Measurements from ENCODE around the gene PPID.

PPID gene

DNA sequence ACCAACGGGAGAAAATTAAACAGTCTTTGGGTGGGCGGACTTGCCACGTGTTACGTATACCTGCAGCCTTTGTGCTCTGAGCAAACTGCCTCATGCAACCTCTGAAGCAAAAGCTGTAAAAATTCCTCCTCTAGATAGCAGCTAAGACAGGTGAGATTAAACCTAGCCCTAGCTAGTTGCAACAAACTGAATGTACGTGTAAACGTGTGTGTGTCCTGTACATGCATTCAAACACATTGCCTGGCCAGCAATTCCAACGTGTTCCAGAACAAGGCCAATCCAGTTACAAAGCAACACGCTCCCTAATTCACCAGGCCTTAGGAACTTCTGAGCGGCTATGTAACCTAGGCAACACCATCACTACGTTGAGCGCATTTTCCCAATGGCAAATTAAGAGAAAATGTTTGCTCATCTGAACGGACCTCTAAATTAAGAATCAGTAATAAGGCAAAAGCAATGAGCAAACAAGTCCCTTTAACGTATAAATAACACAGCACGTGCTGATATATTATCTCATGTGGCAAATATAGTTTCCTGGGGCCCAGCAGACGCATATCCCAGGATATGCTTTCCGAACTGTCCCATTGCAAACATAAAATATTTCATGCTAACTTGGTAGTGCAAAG lies 792 bp downstream of the PPID start:
- Histone ChIP-seq H3K27ac (ENCODE audit: low read length) (peak overlapping the region; percentile 78; the same call in 1 of the 2 replicates), H3K4me1 (ENCODE audit: low read length) (peaks cover 7% of the 10 kb centered on the region), H3F3A (ENCODE audit: insufficient read depth, low read length) (peaks cover 7% of the 10 kb centered on the region), H3K9me3 (replicated peaks; ENCODE audit: insufficient read depth, low read length) (no peaks in the 10 kb centered on the region), H3K36me3 (replicated peaks; ENCODE audit: insufficient read depth, low read length) (peaks cover 12% of the 10 kb centered on the region; the same call in 1 of the 2 replicates), H3K4me2 (ENCODE audit: low read depth, low read length) (peak overlapping the region; percentile 98), H2AFZ (ENCODE audit: low read length) (peak overlapping the region; percentile 92), H3K79me2 (ENCODE audit: low read length) (peaks cover 32% of the 10 kb centered on the region), H3K27me3 (replicated peaks; ENCODE audit: insufficient read depth, low read length) (no peaks in the 10 kb centered on the region), H4K20me1 (ENCODE audit: insufficient read depth, low read length) (no peaks in the 10 kb centered on the region), H3K4me3 (ENCODE audit: low read length) (peak overlapping the region; percentile 92), H3K9me2 (replicated peaks; ENCODE audit: insufficient read depth, low read length) (no peaks in the 10 kb centered on the region), H3K9ac (ENCODE audit: low read length) (peak overlapping the region; percentile 88)
- TF ChIP-seq, protein P1, sequence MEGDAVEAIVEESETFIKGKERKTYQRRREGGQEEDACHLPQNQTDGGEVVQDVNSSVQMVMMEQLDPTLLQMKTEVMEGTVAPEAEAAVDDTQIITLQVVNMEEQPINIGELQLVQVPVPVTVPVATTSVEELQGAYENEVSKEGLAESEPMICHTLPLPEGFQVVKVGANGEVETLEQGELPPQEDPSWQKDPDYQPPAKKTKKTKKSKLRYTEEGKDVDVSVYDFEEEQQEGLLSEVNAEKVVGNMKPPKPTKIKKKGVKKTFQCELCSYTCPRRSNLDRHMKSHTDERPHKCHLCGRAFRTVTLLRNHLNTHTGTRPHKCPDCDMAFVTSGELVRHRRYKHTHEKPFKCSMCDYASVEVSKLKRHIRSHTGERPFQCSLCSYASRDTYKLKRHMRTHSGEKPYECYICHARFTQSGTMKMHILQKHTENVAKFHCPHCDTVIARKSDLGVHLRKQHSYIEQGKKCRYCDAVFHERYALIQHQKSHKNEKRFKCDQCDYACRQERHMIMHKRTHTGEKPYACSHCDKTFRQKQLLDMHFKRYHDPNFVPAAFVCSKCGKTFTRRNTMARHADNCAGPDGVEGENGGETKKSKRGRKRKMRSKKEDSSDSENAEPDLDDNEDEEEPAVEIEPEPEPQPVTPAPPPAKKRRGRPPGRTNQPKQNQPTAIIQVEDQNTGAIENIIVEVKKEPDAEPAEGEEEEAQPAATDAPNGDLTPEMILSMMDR (IDR thresholded peaks at IDR 0.05; ENCODE audit: low read length): no peak
- TF ChIP-seq EZH2 (optimal IDR thresholded peaks at IDR 0.05; ENCODE audit: low read depth, low read length) (no peak), EZH2phosphoT487 (IDR thresholded peaks at IDR 0.05; ENCODE audit: low read length) (no peak)
- peak; percentile 8 for DNase-seq

- Histone ChIP-seq H3K27ac (ENCODE audit: low read length) (no peak overlapping the region), H2AFZ (ENCODE audit: low read length) (no peak overlapping the region), H3K4me2 (ENCODE audit: low read depth, low read length) (peak overlapping the region; percentile 98; the same call in 1 of the 2 replicates), H3K27me3 (replicated peaks; ENCODE audit: insufficient read depth, low read length) (no peaks in the 10 kb centered on the region), H3K9ac (ENCODE audit: low read length) (0 out of 2 replicates have a peak overlapping the region, but pooled peaks have one; percentile 88), H3K9me2 (replicated peaks; ENCODE audit: insufficient read depth, low read length) (no peaks in the 10 kb centered on the region), H3K4me1 (ENCODE audit: low read length) (peaks cover 7% of the 10 kb centered on the region), H3K36me3 (replicated peaks; ENCODE audit: insufficient read depth, low read length) (peaks cover 17% of the 10 kb centered on the region; the same call in 1 of the 2 replicates), H4K20me1 (ENCODE audit: insufficient read depth, low read length) (no peaks in the 10 kb centered on the region), H3K4me3 (ENCODE audit: low read length) (peak overlapping the region; percentile 92; the same call in 1 of the 2 replicates), H3K79me2 (ENCODE audit: low read length) (peaks cover 32% of the 10 kb centered on the region), H3F3A (ENCODE audit: insufficient read depth, low read length) (peaks cover 7% of the 10 kb centered on the region), H3K9me3 (replicated peaks; ENCODE audit: insufficient read depth, low read length) (no peaks in the 10 kb centered on the region)
- no peak for TF ChIP-seq EZH2phosphoT487 (IDR thresholded peaks at IDR 0.05; ENCODE audit: low read length)
- TF ChIP-seq EZH2 (optimal IDR thresholded peaks at IDR 0.05; ENCODE audit: low read depth, low read length): no peak
- TF ChIP-seq, protein P1 (IDR thresholded peaks at IDR 0.05; ENCODE audit: low read length): no peak
- DNase-seq: no peak
Measured at GRCh38 chr4:158721680-158722079, 1.5 kb downstream of the PPID start.

DNA sequence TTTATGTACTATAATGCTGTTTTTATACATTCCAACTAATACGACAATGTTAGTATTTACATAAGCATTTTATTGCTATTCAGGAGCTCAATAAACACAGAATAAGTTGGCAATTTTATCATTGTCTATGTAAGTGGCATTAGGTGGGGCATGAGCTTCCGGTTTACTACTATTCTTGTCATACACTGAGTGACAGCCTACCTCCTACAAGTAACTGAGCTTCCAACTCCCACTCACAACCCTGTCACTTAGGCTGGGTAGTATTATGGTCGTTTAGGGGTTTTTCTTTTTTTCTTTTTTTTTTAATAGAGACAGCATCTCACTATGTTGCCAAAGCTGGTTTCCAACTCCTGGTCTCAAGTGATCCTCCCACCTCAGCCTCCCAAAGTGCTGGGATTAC lies 7.4 kb downstream of the PPID start:
- Histone ChIP-seq H4K20me1 (ENCODE audit: insufficient read depth, low read length) (no peaks in the 10 kb centered on the region), H3K27ac (ENCODE audit: low read length) (no peak overlapping the region), H3K9me3 (replicated peaks; ENCODE audit: insufficient read depth, low read length) (no peaks in the 10 kb centered on the region), H2AFZ (ENCODE audit: low read length) (no peak overlapping the region), H3K36me3 (replicated peaks; ENCODE audit: insufficient read depth, low read length) (peaks cover 15% of the 10 kb centered on the region; the same call in 1 of the 2 replicates), H3K79me2 (ENCODE audit: low read length) (peaks cover 13% of the 10 kb centered on the region; the same call in 1 of the 2 replicates), H3K4me3 (ENCODE audit: low read length) (no peak overlapping the region), H3K4me1 (ENCODE audit: low read length) (no peaks in the 10 kb centered on the region), H3F3A (ENCODE audit: insufficient read depth, low read length) (no peaks in the 10 kb centered on the region), H3K4me2 (ENCODE audit: low read depth, low read length) (no peak overlapping the region), H3K9me2 (replicated peaks; ENCODE audit: insufficient read depth, low read length) (no peaks in the 10 kb centered on the region), H3K9ac (ENCODE audit: low read length) (no peak overlapping the region), H3K27me3 (replicated peaks; ENCODE audit: insufficient read depth, low read length) (no peaks in the 10 kb centered on the region)
- TF ChIP-seq, protein P1 (IDR thresholded peaks at IDR 0.05; ENCODE audit: low read length): no peak
- TF ChIP-seq EZH2 (optimal IDR thresholded peaks at IDR 0.05; ENCODE audit: low read depth, low read length) (no peak), EZH2phosphoT487 (IDR thresholded peaks at IDR 0.05; ENCODE audit: low read length) (no peak)
- no peak for DNase-seq
